ENCODE results near the gene HAUS1.
"Not testable (repeated sequence)": the region's sequence is repeated elsewhere in the genome, so short reads cannot be mapped to it uniquely, and the experiment has no call there.

HAUS1 gene

GRCh38 chr18:46156843-46157242 is 52.7 kb downstream of the HAUS1 start:
- no peak for DNase-seq (ENCODE audit: low read depth, low spot score)

GRCh38 chr18:46158499-46158898 is 54.3 kb downstream of the HAUS1 start:
- no peak for DNase-seq (ENCODE audit: low read depth, low spot score)

DNA sequence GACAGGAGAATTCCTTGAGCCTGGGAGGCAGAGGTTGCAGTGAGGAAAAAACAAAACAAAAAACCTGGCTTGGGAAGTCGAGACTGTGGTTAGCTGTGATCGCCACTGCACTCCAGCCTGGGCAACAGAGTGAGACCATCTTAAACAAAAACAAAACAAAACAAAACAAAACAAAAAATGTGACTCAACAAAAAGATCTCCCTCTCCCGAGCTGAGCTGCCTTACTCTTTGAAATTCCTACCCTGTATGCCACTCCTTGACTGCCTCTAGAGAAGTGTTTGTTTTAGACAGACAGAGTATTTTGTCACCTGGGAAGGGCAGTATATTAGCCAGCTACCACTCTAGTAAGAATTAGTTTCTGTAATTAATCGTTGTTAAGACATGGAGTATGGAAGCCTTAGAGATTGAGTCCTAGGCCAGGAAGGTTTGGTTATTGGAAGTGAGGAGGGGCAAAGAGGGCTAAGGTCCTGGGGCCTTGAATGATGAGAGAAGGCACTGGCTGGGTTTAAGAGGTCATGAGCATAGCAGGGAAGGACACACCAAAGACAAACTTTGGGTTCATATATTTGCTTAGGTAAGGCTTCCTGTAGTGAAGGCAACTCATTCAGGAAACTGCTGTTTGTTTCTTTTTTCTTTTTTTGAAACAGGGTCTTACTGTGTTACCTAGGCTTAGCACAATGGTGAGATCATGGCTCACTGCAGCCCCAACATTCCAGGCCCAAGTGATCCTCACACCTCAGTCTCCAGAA is 56.0 kb downstream of the HAUS1 start:
- no peak for DNase-seq (ENCODE audit: low read depth, low spot score)

DNA sequence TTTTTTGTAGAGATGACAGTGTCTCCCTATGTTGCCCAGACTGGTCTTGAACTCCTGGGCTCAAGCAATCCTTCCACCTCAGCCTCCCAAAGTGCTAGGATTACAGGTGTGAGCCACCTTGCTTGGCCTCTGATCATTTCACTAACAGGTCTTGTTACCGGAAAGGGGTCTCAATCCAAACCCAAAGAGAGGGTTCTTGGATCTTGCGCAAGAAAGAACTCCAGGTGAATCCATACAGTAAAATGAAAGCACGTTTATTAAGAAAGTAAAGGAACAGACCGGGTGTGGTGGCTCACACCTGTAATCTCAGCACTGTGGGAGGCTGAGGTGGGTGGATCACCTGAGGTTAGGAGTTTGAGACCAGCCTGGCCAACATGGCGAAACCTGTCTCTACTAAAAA is 56.7 kb downstream of the HAUS1 start:
- DNase-seq (ENCODE audit: low read depth, low spot score) = not testable (repeated sequence)

DNA sequence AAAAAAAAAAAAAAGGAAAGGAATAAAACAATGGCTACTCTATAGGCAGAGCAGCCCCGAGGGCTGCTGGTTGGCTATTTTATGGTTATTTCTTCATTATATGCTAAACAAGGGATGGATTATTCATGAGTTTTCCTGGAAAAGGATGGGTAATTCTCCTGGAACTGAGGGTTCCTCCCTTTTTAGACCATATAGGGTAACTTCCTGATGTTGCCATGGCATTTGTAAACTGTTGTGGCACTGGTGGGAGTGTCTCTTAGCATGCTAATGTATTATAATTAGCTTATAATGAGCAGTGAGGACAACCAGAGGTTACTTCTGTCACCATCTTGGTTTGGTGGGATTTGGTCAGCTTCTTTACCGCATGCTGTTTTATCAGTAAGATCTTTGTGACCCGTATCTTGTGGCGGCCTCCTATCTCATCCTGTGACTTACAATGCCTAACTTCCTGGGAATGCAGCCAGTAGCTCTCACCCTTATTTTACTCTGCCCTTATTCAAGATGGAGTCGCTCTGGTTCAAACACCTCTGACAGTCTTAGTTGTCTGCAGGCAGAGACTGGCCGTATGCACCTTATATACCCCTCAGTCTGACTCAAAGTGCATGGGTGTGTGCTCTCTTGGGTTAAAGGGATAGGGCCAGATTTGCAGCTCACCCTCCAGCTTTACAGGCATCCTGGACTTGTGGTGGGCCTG is 57.7 kb downstream of the HAUS1 start:
- no peak for DNase-seq (ENCODE audit: low read depth, low spot score)

DNA sequence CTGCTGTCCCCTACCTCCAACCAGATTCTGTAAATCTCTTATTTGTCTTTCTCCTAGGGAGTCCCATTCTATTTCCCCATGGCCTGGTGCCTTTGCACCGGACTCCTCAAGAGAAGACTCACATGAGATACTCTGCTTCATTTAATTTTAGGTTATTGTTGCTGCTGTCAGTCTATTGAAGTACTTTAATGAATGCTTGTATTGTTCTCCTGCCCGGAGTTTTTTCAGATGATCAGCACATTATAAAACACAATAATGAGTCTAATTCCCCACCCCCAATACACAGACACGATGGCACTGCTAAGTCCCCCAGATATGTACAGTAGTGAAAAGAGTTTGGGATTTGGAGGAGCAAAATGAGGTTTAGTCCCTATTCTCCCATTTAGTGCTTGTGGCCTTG is 58.9 kb downstream of the HAUS1 start:
- DNase-seq (ENCODE audit: low read depth, low spot score) = no peak

DNA sequence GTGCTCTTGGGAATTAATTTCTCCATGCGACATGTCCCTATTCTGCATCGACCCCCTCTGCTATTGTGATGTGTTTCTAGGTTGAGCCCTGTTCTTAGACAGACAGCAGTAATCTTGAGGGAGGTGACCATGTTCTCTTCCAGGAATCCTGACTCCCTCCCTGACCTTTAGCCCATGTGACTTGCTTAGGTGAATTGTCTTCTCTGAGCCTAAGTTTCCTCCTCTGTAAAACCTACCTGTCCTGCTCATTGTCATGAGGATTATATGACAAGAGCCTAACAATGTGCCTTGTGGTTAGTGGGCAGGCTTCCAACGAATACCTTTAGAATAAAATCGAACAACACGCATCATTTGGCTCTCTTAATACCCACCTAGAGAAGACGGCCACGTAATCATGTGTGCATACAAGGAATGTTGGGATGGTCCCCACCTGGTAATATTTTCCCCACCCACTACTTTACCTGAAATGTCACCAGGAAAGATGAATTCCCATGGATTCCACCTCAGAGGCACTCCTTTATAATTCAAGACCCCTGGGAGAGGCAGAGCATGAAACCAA is 59.8 kb downstream of the HAUS1 start:
- no peak for DNase-seq (ENCODE audit: low read depth, low spot score)

DNA sequence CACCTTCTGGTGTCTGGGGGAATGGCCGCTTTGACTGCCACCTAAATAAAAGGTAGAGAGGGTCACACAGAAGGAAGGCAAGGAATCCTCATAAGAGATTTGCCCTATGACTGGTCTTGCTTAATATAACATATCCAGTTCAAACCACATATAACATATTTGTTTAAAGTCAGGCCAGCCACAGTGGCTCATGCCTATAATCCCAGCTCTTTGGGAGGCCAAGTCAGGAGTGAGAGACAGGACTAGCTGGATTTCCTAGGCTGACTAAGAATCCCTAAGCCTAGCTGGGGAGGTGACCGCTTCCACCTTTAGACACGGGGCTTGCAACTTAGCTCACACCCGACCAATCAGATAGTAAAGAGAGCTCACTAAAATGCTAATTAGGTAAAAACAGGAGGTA is 60.3 kb downstream of the HAUS1 start:
- DNase-seq (ENCODE audit: low read depth, low spot score) = not testable (repeated sequence)

DNA sequence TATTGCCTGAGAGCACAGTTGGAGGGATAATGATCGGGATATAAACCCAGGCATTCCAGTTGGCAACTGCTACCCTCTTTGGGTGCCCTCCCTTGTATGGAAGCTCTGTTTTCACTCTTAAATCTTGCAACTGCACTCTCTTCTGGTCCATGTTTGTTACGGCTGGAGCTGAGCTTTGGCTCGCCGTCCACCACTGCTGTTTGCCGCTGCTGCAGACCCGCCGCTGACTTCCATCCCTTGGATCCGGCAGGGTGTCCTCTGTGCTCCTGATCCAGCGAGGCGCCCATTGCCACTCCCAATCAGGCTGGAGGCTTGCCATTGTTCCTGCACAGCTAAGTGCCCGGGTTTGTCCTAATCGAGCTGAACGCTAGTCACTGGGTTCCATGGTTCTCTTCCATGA is 60.7 kb downstream of the HAUS1 start:
- DNase-seq (ENCODE audit: low read depth, low spot score) = no peak

DNA sequence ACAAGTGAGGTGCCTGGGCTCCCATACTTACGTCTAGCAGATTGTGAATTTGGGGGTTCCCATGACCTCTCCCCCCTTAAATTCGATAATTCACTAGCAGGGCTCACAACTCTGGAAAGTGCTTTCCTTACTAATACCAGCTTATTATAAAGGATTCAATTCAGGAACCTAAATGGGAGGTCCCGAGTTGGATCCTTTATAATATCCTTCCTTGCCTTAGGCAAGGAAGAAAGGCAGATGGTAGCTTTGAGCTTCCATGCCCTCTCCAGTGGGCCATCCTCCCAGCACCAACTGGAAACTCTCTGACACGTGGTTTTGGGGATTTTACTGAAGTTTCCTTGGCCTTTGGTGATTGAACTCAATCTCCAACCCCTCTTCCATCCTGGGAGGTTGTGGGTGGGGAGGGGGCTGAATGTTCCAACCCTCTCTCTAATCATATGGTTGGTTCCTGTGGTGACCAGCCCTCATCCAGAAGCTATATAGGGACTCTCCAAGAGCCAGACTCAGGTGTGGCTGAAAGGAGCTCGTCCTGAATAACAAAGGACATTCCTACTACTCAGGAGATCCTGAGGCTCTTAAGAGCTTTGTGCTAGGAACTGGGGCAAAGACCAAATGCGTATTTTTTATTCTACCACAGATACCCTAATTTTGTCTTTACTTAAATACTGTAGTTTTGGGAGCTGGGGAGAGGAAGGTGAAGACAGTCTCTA is 62.2 kb downstream of the HAUS1 start:
- DNase-seq (ENCODE audit: low read depth, low spot score) = no peak

- no peak for DNase-seq (ENCODE audit: low read depth, low spot score)
Measured at GRCh38 chr18:46167971-46168370, 63.8 kb downstream of the HAUS1 start.

DNA sequence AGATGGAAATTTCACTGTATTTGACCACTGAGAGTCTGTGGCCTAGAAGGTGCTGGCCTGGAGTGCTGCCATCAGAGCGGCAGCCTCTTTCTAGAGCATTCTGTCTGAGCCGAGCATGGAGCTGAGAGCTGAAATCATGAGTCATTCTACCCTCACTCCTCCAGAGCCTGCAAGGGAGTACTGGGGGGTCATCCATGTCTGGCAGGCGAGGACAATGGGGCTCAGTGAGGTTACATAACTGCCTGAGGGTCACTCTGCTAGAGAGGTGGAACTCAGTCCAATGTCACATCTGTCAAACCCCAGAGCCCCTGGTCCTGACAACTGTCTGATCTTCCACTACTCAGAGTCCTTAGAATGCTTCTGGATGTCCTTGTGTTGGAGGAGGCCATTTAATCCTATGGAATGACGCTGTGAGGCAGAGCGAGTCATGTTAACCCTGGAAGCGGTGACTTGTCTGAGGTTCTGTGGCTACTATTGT is 65.3 kb downstream of the HAUS1 start:
- DNase-seq (ENCODE audit: low read depth, low spot score) = no peak

DNA sequence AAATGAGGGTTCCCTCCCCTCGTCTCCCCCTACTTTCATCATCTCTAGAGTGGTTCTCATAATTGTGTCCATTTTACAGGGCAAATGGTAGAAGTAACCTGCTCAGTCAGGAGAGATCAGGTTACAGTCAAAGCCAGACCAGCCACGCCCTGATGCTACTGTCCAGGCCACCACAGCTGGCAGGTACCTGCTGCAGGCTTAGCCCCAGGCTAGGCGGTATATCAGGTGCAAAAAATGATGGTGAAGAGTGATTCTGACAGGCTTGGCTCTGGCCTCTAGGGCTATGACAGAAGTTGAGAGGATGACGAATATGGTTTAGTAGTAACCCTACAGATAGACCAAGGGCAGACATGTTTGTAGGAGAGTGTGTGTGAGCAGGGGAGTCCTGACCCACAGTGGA is 67.1 kb downstream of the HAUS1 start:
- no peak for DNase-seq (ENCODE audit: low read depth, low spot score)

DNA sequence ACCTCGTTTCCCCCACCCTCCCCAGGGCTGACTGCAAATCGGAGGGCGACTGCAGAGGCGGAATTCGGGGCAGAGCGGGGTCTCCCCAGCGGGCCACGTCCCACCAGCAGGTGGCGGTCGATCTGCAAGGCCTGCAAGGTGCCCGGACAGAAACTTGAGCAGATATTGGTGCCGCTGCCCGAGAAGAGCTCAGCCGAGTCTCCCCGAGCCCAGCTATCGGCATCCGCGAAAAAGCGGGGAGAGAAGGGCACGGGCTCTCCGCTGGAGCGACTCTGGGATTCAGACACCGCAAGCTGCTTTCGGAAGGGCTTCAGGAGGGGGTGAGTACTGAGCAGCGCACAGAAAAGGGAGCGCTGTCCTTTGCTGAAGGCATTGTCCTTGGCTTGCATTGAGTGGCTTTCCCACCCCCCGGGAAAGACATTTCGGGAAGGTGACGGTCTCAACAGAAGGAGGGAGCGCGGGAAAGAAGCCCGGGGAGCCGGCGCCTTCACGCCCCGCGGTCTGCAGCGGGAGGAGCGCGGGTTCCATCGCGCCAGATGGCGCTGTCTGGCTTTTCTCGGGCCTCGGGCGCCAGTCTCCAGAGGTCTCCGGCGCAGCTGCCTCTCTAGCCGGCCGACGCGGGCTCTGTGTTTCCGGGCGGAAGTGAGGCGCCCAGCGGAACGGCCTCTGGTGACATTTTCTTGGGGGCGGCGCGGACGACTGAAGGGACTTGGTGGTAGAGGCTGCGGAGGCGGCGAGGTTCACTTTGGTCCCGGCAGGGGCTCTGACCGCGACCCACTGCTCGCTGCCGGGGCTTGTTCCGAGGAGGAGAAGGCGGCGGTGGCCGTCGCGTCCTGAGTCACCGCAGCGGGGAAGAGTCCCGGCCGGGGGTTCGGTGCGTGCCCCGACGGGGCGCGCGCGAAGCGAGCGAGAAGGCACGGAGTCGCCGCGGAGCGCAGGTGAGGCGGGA is 69.5 kb downstream of the HAUS1 start:
- DNase-seq (ENCODE audit: low read depth, low spot score) = peak; percentile 77

GRCh38 chr18:46174342-46175041 is 70.3 kb downstream of the HAUS1 start:
- DNase-seq (ENCODE audit: low read depth, low spot score) = no peak

- no peak for DNase-seq (ENCODE audit: low read depth, low spot score)
Measured at GRCh38 chr18:46176001-46176400, 71.8 kb downstream of the HAUS1 start.
